Cardiac muscle cell (in vitro differentiated cells and primary cell): ENCODE measurements around the gene GRIFIN. TPM values are rescaled to one million over a fixed set of nuclear protein-coding genes. Genes with fewer than 3 reads are reported as not detected.

Experiments used
- DNase-seq, 2 donors: peaks; one replicate each; pipeline versions ENCODE4 v3.0.0 to v3.0.0-alpha.2; 2010 to 2017; ENCODE audit warnings: low read depth in 1 of 2, low spot score in 1 of 2
- H3K27ac ChIP-seq: fragments of 200-600 bp; sonication (generic); 2 replicates; pipeline ENCODE4 v1.5.1; 2016
- H3K27me3 ChIP-seq: fragments of 200-600 bp; sonication (generic); 2 replicates; pipeline ENCODE4 v1.6.0; 2016; ENCODE audit warnings: control low read depth
- H3K36me3 ChIP-seq: fragments of 200-600 bp; sonication (generic); 2 replicates; pipeline ENCODE4 v1.5.1; 2016; ENCODE audit warnings: control low read depth
- H3K4me1 ChIP-seq: fragments of 200-600 bp; sonication (generic); 2 replicates; pipeline ENCODE4 v1.8.1; 2017; ENCODE audit warnings: low read depth, mild to moderate bottlenecking, mixed run types
- H3K4me3 ChIP-seq: fragments of 200-600 bp; sonication (generic); 2 replicates; pipeline ENCODE4 v1.5.1; 2016; ENCODE audit warnings: mild to moderate bottlenecking
- H3K9me3 ChIP-seq: fragments of 200-600 bp; sonication (generic); 2 replicates; pipeline ENCODE4 v1.5.1; 2017; ENCODE audit warnings: low read depth, mild to moderate bottlenecking, control low read depth
- polyA plus RNA-seq: library from polyadenylated mRNA; unstranded; fragments of >200 nt; fragmentation: Nextera tagmentation; extraction: Ambion mirVana; gene quantifications from 2 replicates; pipeline ENCODE4 v1.2.1, GENCODE V29; 2016
- total RNA-seq: library from RNA; depleted of rRNA; stranded (reverse); fragments of >200 nt; gene quantifications from 2 replicates; pipeline ENCODE4 v1.2.3, GENCODE V29; 2016
- TF ChIP-seq, protein P1 (sequence below): IDR thresholded peaks from 2 replicates; pipeline ENCODE4 v1.5.1; 2012; ENCODE audit warnings: low read depth, mild to moderate bottlenecking, low read length

Gene GRIFIN
- total and polyA plus RNA-seq, 2 experiments from 2014 or later: not detected

GRCh38 chr7:2481195-2481594 lies 5.0 kb upstream of the GRIFIN start:
- no peak overlapping the region for H3K4me3 ChIP-seq
- no peak overlapping the region for H3K27ac ChIP-seq
- H3K4me1 ChIP-seq: no peaks in the 10 kb centered on the region
- no peaks in the 10 kb centered on the region for H3K9me3 ChIP-seq
- no peak for DNase-seq
- H3K27me3 ChIP-seq: no peaks in the 10 kb centered on the region
- TF ChIP-seq, protein P1, sequence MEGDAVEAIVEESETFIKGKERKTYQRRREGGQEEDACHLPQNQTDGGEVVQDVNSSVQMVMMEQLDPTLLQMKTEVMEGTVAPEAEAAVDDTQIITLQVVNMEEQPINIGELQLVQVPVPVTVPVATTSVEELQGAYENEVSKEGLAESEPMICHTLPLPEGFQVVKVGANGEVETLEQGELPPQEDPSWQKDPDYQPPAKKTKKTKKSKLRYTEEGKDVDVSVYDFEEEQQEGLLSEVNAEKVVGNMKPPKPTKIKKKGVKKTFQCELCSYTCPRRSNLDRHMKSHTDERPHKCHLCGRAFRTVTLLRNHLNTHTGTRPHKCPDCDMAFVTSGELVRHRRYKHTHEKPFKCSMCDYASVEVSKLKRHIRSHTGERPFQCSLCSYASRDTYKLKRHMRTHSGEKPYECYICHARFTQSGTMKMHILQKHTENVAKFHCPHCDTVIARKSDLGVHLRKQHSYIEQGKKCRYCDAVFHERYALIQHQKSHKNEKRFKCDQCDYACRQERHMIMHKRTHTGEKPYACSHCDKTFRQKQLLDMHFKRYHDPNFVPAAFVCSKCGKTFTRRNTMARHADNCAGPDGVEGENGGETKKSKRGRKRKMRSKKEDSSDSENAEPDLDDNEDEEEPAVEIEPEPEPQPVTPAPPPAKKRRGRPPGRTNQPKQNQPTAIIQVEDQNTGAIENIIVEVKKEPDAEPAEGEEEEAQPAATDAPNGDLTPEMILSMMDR: no peak
- no peaks in the 10 kb centered on the region for H3K36me3 ChIP-seq

- TF ChIP-seq, protein P1: no peak
- no peak overlapping the region for H3K4me3 ChIP-seq
- H3K9me3 ChIP-seq: no peaks in the 10 kb centered on the region
- H3K36me3 ChIP-seq: no peaks in the 10 kb centered on the region
- H3K4me1 ChIP-seq: no peaks in the 10 kb centered on the region
- no peak for DNase-seq
- no peaks in the 10 kb centered on the region for H3K27me3 ChIP-seq
- no peak overlapping the region for H3K27ac ChIP-seq
Observed at GRCh38 chr7:2480070-2480408, 3.8 kb upstream of the GRIFIN start.

DNA sequence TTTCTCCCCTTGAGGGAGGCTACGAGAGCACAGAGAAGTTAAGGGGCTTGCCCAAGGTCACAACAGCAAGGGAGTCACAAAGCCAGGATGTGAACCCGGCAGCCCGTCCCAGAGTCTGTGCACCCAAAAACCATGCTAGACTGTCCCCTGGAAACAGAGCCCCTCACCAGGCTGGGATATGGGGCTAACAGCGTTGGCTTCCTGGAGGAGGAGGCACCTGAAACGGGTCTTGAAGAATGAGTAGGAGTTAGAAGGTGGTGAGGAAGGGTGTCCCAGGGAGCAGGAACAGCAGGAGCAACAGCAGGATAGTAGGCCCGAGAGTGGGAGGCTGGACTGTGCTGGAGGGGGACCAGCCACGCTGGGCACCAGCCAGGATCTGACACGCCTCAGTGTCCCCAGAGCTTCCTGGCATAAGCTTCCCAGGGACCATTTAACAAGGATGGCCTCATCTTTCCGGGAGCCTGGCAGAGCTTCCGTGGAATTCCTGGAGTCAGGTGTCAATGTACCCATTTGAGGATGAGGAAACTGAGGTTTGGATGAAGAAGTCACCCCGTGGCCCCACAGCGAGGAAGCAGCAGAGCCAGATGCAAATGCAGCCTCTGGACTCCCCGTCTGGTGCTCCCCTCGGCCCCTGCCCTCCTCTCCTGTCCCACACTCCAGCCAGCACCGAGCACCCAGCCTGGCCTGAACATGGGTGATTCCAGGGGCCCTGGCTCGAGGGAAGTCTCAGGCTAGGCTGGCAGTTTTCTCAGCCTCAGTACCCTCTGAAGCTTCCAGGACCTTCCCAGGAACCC lies 3.3 kb upstream of the GRIFIN start:
- no peak for DNase-seq
- no peaks in the 10 kb centered on the region for H3K36me3 ChIP-seq
- H3K27me3 ChIP-seq: no peaks in the 10 kb centered on the region
- no peaks in the 10 kb centered on the region for H3K9me3 ChIP-seq
- no peak overlapping the region for H3K27ac ChIP-seq
- no peaks in the 10 kb centered on the region for H3K4me1 ChIP-seq
- H3K4me3 ChIP-seq: no peak overlapping the region
- TF ChIP-seq, protein P1: no peak

DNA sequence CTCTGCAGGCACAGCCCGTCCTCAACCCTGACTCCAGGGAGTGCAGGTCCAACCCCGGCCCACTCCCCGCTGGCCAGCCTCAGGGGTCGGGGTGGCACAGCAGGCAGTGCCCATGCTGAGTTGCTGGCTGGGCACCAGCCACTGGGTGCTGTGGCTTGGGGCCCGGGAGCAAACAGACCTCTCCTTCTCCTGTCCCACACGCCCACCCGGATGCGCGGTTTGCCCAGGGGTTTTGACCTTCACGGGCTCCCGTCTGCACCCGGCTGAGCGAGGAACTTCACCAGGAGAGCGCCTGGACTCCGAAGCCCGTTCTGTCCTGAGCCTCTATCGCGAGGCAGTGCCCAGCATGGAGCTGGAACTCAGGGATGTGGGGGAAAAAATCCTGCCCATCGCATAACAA lies 2.6 kb upstream of the GRIFIN start:
- no peak for DNase-seq
- H3K36me3 ChIP-seq: no peaks in the 10 kb centered on the region
- H3K27me3 ChIP-seq: no peaks in the 10 kb centered on the region
- TF ChIP-seq, protein P1: no peak
- H3K4me1 ChIP-seq: no peaks in the 10 kb centered on the region
- no peaks in the 10 kb centered on the region for H3K9me3 ChIP-seq
- H3K27ac ChIP-seq: no peak overlapping the region
- H3K4me3 ChIP-seq: no peak overlapping the region

- Histone ChIP-seq H3K9me3 (no peaks in the 10 kb centered on the region), H3K27me3 (no peaks in the 10 kb centered on the region), H3K27ac (no peak overlapping the region), H3K4me1 (no peaks in the 10 kb centered on the region), H3K36me3 (no peaks in the 10 kb centered on the region), H3K4me3 (no peak overlapping the region)
- DNase-seq: no peak
- TF ChIP-seq, protein P1: no peak
Observed at GRCh38 chr7:2478399-2478785, 2.2 kb upstream of the GRIFIN start.
